Duodenal mucosa (tissue), 2 donors: ENCODE results near the gene CPM.

Experiments
- H3K27ac ChIP-seq: one replicate; pipeline ENCODE4 v1.7.0; 2013; ENCODE audit warnings: low read depth, low read length
- H3K27me3 ChIP-seq, 2 donors: one replicate each; pipeline ENCODE4 v1.7.0; 2013; ENCODE audit warnings: low read length in 2 of 2, control low read depth in 1 of 2; ENCODE audit not compliant: insufficient read depth in 2 of 2, control insufficient read depth in 1 of 2
- H3K36me3 ChIP-seq, 2 donors: one replicate each; pipeline ENCODE4 v1.7.0; 2013; ENCODE audit warnings: low read length in 2 of 2, control low read depth in 1 of 2; ENCODE audit not compliant: insufficient read depth in 2 of 2, control insufficient read depth in 1 of 2
- H3K4me1 ChIP-seq, 2 donors: one replicate each; pipeline ENCODE4 v1.7.0; 2013; ENCODE audit warnings: low read length in 2 of 2, control low read depth in 1 of 2; ENCODE audit not compliant: insufficient read depth in 2 of 2, control insufficient read depth in 1 of 2
- H3K4me3 ChIP-seq, 2 donors: one replicate each; pipeline ENCODE4 v1.7.0; 2013; ENCODE audit warnings: low read length in 2 of 2, low read depth in 1 of 2
- H3K9ac ChIP-seq, 2 donors: one replicate each; pipeline ENCODE4 v1.7.0; 2013; ENCODE audit warnings: low read length in 2 of 2, low read depth in 1 of 2
- H3K9me3 ChIP-seq, 2 donors: one replicate each; pipeline ENCODE4 v1.7.0; 2013; ENCODE audit warnings: low read length in 2 of 2, control low read depth in 1 of 2; ENCODE audit not compliant: control insufficient read depth in 1 of 2

Gene CPM

DNA sequence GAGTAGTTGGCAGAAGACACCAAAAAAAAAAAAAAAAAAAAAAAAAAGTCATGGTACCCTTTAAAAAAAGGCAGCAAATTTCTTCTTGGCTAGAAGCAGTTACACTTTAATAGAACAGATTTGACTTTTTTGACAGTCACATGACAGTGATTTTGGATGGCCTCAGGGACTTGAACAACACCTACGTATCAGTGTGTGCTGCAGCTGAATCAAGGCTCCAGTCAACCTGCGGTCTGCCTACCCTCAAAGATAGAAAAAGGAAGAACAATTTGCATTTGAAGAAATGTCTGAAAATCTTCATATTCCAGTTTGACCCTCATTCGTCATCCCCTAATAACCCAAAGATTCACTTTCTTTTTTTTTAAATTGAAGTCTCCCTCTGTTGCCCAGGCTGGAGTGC, 71.1 kb downstream of the CPM start:
- Histone ChIP-seq H3K36me3 (no peaks in the 10 kb centered on the region), H3K9me3 (no peaks in the 10 kb centered on the region), H3K4me3 (no peak overlapping the region), H3K27me3 (no peaks in the 10 kb centered on the region), H3K4me1 (no peaks in the 10 kb centered on the region), H3K27ac (no peak overlapping the region), H3K9ac (no peak overlapping the region)

DNA sequence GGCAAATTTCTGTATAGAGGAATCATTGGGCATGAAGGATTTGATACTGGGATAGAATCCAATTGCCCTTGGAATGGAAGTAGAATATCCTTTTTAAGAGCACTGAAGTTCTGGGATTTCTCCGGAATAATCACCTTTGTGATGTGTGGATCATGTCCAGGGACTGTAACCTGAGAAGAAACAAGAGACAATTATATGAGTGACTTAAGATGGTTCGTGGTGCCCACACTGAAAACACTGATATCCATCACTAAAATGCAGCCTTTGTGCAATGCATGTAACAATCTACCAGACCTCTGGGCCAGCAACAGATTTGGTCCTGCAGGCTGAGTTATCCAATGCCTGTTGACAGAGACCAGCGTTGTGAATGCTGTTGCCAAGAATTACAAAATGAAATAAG, 76.5 kb downstream of the CPM start:
- no peak overlapping the region for H3K27ac ChIP-seq
- no peaks in the 10 kb centered on the region for H3K36me3 ChIP-seq
- no peaks in the 10 kb centered on the region for H3K27me3 ChIP-seq
- H3K9ac ChIP-seq, result no peak overlapping the region
- no peaks in the 10 kb centered on the region for H3K9me3 ChIP-seq
- H3K4me1 ChIP-seq, result no peaks in the 10 kb centered on the region
- H3K4me3 ChIP-seq, result no peak overlapping the region

DNA sequence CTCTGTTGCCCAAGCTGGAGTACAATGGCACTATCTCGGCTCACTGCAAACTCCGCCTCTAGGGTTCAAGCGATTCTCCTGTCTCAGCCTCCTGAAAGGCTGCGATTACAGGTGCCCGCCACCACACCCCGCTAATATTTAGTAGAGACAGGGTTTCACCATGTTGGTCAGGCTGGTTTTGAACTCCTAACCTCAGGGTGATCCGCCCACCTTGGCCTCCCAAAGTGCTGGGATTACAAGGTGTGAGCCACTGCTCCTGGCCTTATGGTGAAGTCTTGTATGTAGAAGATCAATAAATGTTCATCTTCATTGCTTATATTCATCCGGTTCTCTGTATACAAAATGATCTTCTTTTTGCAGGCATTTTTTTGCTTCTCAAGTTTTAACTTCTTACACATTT, 77.2 kb downstream of the CPM start:
- H3K4me3 ChIP-seq, result no peak overlapping the region
- no peaks in the 10 kb centered on the region for H3K36me3 ChIP-seq
- no peak overlapping the region for H3K27ac ChIP-seq
- H3K4me1 ChIP-seq, result no peaks in the 10 kb centered on the region
- no peaks in the 10 kb centered on the region for H3K9me3 ChIP-seq
- H3K27me3 ChIP-seq, result no peaks in the 10 kb centered on the region
- H3K9ac ChIP-seq, result no peak overlapping the region

DNA sequence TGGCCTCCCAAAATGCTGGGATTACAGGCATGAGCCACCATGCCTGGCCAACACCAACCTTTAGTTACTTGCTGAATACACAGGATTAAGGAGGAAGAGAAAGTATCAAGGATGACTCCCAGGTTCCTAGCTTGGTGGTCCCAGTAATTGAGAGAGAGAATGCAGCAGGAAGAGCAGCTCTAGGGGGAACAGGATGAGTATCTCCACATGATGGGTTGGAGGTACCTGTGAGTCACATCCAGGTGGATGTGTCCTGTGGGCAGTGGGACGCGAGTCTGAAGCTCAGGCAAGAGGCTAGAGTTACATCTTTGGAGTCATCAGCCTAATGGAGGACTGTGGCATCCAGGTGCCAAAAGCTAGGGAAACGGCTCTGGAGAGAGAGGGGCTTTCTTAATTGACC, 77.9 kb downstream of the CPM start:
- Histone ChIP-seq H3K9me3 (no peaks in the 10 kb centered on the region), H3K27ac (no peak overlapping the region), H3K9ac (no peak overlapping the region), H3K36me3 (no peaks in the 10 kb centered on the region), H3K4me1 (no peaks in the 10 kb centered on the region), H3K27me3 (no peaks in the 10 kb centered on the region), H3K4me3 (no peak overlapping the region)

DNA sequence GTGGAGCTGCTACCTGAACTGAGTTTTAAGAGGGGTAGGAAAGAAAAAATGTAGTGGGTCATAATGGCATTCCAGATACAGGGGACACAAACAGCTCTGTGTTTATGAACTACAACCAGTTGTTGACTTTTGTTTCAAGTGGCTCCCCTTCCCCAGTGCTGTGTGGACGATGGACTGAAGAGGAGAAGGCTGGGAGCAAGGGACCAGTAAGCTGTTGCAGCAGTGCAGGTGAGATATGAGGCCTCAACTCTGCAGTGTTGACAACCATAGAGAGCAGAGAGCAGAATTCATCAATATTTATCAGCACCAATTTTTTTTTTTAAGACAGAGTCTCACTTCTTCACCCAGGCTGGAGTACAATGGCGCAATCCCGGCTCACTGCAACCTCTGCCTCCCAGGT, 78.4 kb downstream of the CPM start:
- no peak overlapping the region for H3K27ac ChIP-seq
- H3K9ac ChIP-seq, result no peak overlapping the region
- no peak overlapping the region for H3K4me3 ChIP-seq
- no peaks in the 10 kb centered on the region for H3K9me3 ChIP-seq
- H3K27me3 ChIP-seq, result no peaks in the 10 kb centered on the region
- no peaks in the 10 kb centered on the region for H3K36me3 ChIP-seq
- H3K4me1 ChIP-seq, result no peaks in the 10 kb centered on the region

DNA sequence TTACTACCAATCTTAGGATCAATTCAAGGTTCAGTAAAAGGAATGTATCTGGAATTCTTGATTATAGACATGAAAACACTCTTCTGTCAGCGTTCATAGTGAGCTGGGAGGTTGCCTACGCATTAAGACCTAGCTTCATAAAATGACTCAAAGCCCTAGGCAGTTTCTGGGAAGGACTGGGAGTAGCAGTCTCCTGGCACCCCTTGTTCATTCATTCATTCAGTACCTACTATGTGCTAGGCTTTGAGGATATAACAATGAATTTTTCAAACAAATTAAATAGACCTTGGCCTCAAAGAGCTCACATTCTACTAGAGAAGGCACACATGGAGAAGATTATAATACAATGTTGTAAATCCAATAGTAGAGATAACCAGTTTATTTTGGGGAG, 78.9 kb downstream of the CPM start:
- Histone ChIP-seq H3K9me3 (no peaks in the 10 kb centered on the region), H3K4me3 (no peak overlapping the region), H3K9ac (no peak overlapping the region), H3K4me1 (no peaks in the 10 kb centered on the region), H3K36me3 (no peaks in the 10 kb centered on the region), H3K27ac (no peak overlapping the region), H3K27me3 (no peaks in the 10 kb centered on the region)

DNA sequence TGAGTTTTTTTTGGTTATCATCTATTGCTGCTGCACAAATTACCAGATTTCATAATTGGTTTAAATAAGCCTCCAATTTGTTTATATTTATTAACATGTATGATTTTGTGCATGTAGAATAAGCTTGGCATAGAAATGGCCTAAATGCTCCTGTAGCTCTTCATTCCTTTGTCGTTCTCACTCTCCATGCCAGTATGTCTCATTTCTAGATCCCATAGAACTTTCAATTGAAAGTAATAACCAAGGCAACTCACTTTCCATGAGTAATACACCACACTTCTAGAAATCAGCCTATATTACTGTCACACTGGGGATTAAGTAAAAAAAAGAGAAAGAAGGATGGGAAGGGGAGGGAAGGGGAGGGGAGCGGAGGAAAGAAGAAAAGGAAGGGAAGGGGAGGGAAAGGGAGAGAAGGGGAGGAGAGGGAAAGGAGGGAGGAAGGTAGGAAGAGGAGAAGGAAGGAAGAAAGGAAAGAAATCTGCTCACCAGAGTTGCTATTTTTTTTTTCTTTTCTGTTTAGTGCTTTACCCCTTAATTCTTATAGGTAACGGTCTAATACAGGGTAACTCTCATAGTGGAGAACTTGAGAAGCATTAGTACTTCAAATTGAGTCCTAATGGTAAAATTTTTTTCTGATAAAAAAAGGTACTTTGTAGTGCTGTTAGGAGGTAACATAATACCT, 79.4 kb downstream of the CPM start:
- Histone ChIP-seq H3K4me1 (no peaks in the 10 kb centered on the region), H3K27ac (no peak overlapping the region), H3K36me3 (no peaks in the 10 kb centered on the region), H3K9me3 (no peaks in the 10 kb centered on the region), H3K9ac (no peak overlapping the region), H3K4me3 (no peak overlapping the region), H3K27me3 (no peaks in the 10 kb centered on the region)

DNA sequence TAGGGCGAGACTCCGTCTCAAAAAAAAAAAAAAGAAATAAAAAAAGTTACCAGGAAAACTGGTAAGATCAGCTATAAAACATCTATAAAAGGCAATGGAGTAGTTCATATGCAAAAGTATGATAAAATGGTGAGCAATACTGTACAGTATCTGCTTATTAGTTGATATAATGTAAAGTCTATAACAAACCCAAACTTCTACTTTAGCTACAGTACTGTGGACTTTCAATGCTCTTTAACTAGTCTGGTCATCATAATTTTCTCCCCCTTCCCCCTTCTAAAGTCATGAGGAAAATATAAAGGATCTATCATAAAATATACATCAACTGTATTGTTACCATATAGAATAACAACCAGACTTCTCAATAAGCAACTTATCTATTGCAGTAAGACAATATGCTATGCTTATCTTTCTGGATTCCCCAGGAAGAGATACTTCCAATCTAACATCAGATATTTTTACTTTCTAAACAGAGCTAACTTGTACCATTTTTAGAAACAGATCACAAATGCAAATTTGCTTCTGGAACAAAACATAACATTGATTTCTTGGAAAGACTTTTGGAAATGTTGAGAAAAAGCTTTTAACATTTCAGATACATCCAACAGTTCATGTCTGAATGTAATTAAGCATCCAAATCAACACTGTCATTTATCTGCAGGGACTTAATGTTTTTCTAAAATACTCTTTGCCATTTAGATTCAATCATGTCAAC, 81.2 kb downstream of the CPM start:
- no peaks in the 10 kb centered on the region for H3K4me1 ChIP-seq
- H3K27ac ChIP-seq, result no peak overlapping the region
- H3K9ac ChIP-seq, result no peak overlapping the region
- H3K4me3 ChIP-seq, result no peak overlapping the region
- H3K9me3 ChIP-seq, result no peaks in the 10 kb centered on the region
- H3K36me3 ChIP-seq, result no peaks in the 10 kb centered on the region
- no peaks in the 10 kb centered on the region for H3K27me3 ChIP-seq

DNA sequence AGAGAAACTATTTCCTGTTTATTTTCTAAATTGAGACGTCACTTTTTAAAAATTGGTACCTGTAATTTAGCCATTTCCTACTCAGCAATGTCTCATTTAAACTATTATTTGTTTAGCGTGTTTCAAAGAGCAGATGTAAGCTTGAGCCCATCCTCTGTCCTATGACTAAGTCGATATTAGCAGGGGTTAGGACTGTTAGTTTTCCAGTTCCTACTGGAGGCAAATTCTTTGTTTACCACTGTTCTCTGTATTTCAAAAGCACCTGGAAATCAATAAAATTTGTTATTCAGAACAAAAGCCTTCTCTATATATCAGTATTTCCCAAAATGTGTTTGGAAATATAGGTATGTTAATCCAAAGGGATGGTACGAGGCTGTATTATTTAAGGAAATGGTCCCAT, 82.6 kb downstream of the CPM start:
- no peak overlapping the region for H3K9ac ChIP-seq
- no peak overlapping the region for H3K27ac ChIP-seq
- H3K27me3 ChIP-seq, result no peaks in the 10 kb centered on the region
- no peaks in the 10 kb centered on the region for H3K4me1 ChIP-seq
- H3K4me3 ChIP-seq, result no peak overlapping the region
- no peaks in the 10 kb centered on the region for H3K36me3 ChIP-seq
- no peaks in the 10 kb centered on the region for H3K9me3 ChIP-seq

DNA sequence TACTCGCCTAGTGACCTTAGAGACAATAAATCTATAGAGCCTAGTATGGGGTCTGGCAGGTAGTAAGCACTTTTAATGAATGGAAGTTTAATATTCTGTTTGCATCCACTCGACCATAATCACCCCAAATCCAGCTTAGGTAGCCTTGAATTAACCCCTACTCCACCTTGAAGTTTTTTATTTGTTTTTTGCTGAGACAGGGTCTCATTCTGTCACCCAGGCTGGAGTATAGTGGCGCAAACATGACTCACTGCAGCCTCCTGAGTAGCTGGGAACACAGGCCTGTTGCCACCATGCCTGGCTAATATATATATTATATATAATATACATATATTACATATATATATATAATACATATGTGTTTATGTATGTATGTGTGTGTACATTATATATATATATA, 86.2 kb downstream of the CPM start:
- H3K9me3 ChIP-seq, result no peaks in the 10 kb centered on the region
- no peak overlapping the region for H3K9ac ChIP-seq
- H3K36me3 ChIP-seq, result peaks cover 10 to 20% of the 10 kb centered on the region in 2 donors
- H3K4me3 ChIP-seq, result no peak overlapping the region
- no peaks in the 10 kb centered on the region for H3K4me1 ChIP-seq
- H3K27ac ChIP-seq, result no peak overlapping the region
- H3K27me3 ChIP-seq, result no peaks in the 10 kb centered on the region
